Measurements from ENCODE around the gene RENBP. TPM values are rescaled to one million over a fixed set of nuclear protein-coding genes. Genes with fewer than 3 reads are reported as not detected.

Gene RENBP
- total RNA-seq, 2 donors from 2014 or later, result 0.66 to 6.0 TPM

DNA sequence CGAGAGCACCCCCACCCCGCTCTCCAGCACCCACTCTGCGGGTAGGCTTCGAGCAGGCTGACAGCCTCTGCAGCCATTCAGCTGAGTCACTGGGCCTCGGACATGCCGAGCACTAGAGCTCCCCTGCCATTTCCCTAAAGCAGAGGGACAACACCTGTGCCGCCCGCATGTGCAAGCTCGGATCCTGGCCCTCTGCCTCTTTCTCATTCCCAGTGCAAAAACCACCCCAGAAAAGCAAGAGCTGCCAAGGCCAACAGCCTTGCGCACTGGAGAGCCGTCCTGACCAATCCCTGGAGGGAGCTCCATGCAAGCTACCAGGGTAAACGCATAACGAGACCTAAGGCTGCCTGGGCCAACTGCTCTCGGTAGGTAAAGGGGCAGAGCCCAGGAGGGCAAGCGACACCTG lies 21.8 kb upstream of the RENBP start:
- DNase-seq, result peak; percentile 62 to 81 (median 79)
- WGBS, 2 donors, result 21% methylated on average over 15 of the region's 15 CpGs; no CpG with 5 or more reads in 1 of the 2 donors

GRCh38 chrX:153965406-153965805 lies 21.0 kb upstream of the RENBP start:
- intact Hi-C loops (cut with DNase I), result no loop called here
- H3K9me3 ChIP-seq, result no peaks in the 10 kb centered on the region
- 78 to 88% methylated on average over 4 to 5 of the region's 5 CpGs for WGBS, 2 donors
- H3K27ac ChIP-seq, result peak overlapping the region in 2 of 4 donors; percentile 61 to 95
- ATAC-seq (no peak), DNase-seq (no peak)
- TF ChIP-seq POLR2A (IDR thresholded peaks at IDR 0.05), result no peak
- TF ChIP-seq, protein P1, sequence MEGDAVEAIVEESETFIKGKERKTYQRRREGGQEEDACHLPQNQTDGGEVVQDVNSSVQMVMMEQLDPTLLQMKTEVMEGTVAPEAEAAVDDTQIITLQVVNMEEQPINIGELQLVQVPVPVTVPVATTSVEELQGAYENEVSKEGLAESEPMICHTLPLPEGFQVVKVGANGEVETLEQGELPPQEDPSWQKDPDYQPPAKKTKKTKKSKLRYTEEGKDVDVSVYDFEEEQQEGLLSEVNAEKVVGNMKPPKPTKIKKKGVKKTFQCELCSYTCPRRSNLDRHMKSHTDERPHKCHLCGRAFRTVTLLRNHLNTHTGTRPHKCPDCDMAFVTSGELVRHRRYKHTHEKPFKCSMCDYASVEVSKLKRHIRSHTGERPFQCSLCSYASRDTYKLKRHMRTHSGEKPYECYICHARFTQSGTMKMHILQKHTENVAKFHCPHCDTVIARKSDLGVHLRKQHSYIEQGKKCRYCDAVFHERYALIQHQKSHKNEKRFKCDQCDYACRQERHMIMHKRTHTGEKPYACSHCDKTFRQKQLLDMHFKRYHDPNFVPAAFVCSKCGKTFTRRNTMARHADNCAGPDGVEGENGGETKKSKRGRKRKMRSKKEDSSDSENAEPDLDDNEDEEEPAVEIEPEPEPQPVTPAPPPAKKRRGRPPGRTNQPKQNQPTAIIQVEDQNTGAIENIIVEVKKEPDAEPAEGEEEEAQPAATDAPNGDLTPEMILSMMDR (IDR thresholded peaks at IDR 0.05), result no peak
- H3K4me1 ChIP-seq, result peaks cover 49% of the 10 kb centered on the region
- H3K27me3 ChIP-seq, result no peaks in the 10 kb centered on the region
- no peak overlapping the region for H3K4me3 ChIP-seq
- peaks cover 0 to 2% of the 10 kb centered on the region in 2 donors for H3K36me3 ChIP-seq (replicated peaks in 1 of 2; ENCODE audit: insufficient read depth in 1 of 2, low read depth in 2 of 2)

More for the DNA sequence above, 21.8 kb upstream of the RENBP start:
- Histone ChIP-seq H3K4me3 (no peak overlapping the region), H3K36me3 (replicated peaks in 1 of 2; ENCODE audit: insufficient read depth in 1 of 2, low read depth in 2 of 2) (peaks cover 0 to 2% of the 10 kb centered on the region in 2 donors), H3K4me1 (peaks cover 49% of the 10 kb centered on the region), H3K9me3 (no peaks in the 10 kb centered on the region), H3K27me3 (no peaks in the 10 kb centered on the region), H3K27ac (peak overlapping the region in 3 of 4 donors; percentile 25 to 95 (median 61))
- TF ChIP-seq, protein P1 (IDR thresholded peaks at IDR 0.05), result no peak
- TF ChIP-seq POLR2A (IDR thresholded peaks at IDR 0.05), result no peak
- ATAC-seq, result peak; percentile 46
- intact Hi-C loops (cut with DNase I), result no loop called here

- Histone ChIP-seq H3K27ac (no peak overlapping the region), H3K4me3 (no peak overlapping the region), H3K9me3 (no peaks in the 10 kb centered on the region), H3K4me1 (peaks cover 42% of the 10 kb centered on the region), H3K27me3 (no peaks in the 10 kb centered on the region), H3K36me3 (replicated peaks in 1 of 2; ENCODE audit: insufficient read depth in 1 of 2, low read depth in 2 of 2) (peaks cover 0 to 13% of the 10 kb centered on the region in 2 donors)
- DNase-seq, result no peak
- 89% methylated on average over 10 of the region's 14 CpGs; no CpG with 5 or more reads in 1 of the 2 donors for WGBS, 2 donors
- no peak for ATAC-seq
- intact Hi-C loops (cut with DNase I), result no loop called here
- TF ChIP-seq POLR2A (IDR thresholded peaks at IDR 0.05), result no peak
- TF ChIP-seq, protein P1 (IDR thresholded peaks at IDR 0.05), result no peak
These were observed 19.7 kb upstream of the RENBP start for GRCh38 chrX:153964105-153964504.

- DNase-seq (no peak), ATAC-seq (no peak)
- H3K9me3 ChIP-seq, result no peaks in the 10 kb centered on the region
- H3K36me3 ChIP-seq (replicated peaks in 1 of 2; ENCODE audit: insufficient read depth in 1 of 2, low read depth in 2 of 2), result peaks cover 0 to 14% of the 10 kb centered on the region in 2 donors
- TF ChIP-seq, protein P1 (IDR thresholded peaks at IDR 0.05), result no peak
- no peak for TF ChIP-seq POLR2A (IDR thresholded peaks at IDR 0.05)
- WGBS, 2 donors, result 85% methylated on average over 11 of the region's 12 CpGs; no CpG with 5 or more reads in 1 of the 2 donors
- H3K4me1 ChIP-seq, result peaks cover 36% of the 10 kb centered on the region
- H3K27me3 ChIP-seq, result no peaks in the 10 kb centered on the region
- intact Hi-C loops (cut with DNase I), result no loop called here
- no peak overlapping the region for H3K4me3 ChIP-seq
- no peak overlapping the region for H3K27ac ChIP-seq
These were observed 19.1 kb upstream of the RENBP start for GRCh38 chrX:153963546-153963945.

DNA sequence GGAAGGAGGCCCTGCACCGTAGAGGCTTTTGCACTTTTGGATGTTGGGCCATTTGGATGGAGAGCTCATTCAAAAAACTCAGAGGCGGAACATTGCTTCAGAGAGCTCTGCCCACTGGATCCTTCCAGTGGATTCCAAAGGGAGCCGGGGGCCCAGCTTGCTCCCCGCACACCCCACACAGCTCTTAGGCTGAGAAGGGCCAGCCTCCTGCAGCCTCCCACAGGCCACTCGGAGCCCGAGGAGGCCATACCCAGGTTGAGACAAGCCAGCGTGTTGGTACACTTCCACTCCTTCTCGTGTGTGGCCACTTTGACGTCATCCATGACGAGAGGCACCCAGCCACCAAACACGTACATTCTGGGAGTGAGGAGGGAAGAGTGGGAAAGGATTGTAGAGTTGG lies 16.8 kb upstream of the RENBP start:
- no peak for DNase-seq

More for the DNA sequence above, 16.8 kb upstream of the RENBP start:
- H3K27ac ChIP-seq, result no peak overlapping the region
- no peak for ATAC-seq
- intact Hi-C loops (cut with DNase I), result no loop called here
- H3K4me3 ChIP-seq, result no peak overlapping the region
- WGBS, 2 donors, result 93 to 100% methylated on average over 1 to 2 of the region's 11 CpGs
- H3K4me1 ChIP-seq, result peaks cover 13% of the 10 kb centered on the region
- TF ChIP-seq, protein P1 (IDR thresholded peaks at IDR 0.05), result no peak
- TF ChIP-seq POLR2A (IDR thresholded peaks at IDR 0.05), result no peak
- peaks cover 5 to 16% of the 10 kb centered on the region in 2 donors for H3K36me3 ChIP-seq (replicated peaks in 1 of 2; ENCODE audit: insufficient read depth in 1 of 2, low read depth in 2 of 2)
- H3K27me3 ChIP-seq, result no peaks in the 10 kb centered on the region
- no peaks in the 10 kb centered on the region for H3K9me3 ChIP-seq

Measured in body of pancreas (tissue), 4 donors.